Measurements from ENCODE around the gene TMPRSS3.

TMPRSS3 gene

DNA sequence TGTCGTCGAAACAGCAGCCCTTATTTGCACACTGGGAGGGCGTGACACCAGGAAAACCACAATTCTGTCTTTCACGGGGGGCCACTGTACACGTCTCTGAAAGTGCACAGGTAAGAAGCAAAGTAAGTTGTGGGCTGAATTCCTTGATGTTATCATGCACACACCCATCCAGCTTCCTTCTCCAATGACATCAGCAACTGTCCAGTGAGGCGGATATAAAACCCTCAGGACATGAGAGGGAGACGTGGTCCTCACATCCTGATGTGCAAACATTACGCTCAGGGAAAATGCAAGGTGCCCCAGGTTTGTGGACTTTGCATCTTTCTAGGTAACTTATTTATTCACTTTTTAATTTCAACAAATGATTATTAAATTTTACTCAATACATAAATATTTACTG lies 32.5 kb downstream of the TMPRSS3 start:
- TF ChIP-seq, protein P1, sequence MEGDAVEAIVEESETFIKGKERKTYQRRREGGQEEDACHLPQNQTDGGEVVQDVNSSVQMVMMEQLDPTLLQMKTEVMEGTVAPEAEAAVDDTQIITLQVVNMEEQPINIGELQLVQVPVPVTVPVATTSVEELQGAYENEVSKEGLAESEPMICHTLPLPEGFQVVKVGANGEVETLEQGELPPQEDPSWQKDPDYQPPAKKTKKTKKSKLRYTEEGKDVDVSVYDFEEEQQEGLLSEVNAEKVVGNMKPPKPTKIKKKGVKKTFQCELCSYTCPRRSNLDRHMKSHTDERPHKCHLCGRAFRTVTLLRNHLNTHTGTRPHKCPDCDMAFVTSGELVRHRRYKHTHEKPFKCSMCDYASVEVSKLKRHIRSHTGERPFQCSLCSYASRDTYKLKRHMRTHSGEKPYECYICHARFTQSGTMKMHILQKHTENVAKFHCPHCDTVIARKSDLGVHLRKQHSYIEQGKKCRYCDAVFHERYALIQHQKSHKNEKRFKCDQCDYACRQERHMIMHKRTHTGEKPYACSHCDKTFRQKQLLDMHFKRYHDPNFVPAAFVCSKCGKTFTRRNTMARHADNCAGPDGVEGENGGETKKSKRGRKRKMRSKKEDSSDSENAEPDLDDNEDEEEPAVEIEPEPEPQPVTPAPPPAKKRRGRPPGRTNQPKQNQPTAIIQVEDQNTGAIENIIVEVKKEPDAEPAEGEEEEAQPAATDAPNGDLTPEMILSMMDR (IDR thresholded peaks at IDR 0.05; ENCODE audit: low read depth, low read length) = no peak
- no peak for DNase-seq (ENCODE audit: extremely low read depth, low read depth)

DNA sequence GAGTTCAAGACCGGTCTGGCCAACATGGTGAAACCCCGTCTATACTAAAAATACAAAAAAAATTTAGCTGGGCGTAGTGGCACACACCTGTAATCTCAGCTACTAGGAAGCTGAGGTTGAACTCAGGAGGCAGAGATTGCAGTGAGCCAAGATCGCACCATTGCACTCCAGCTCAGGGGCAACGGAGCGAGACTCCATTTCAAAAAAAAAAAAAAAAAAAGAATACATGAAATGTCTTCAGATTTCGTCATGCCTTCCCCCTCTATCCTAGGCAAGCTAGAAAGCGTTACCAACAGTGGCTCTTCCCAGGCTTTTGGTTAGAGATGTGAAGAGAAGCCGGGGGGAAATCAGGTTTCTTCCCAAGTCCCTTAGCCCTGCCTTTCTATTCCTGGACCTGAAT lies 33.2 kb downstream of the TMPRSS3 start:
- TF ChIP-seq, protein P1 (IDR thresholded peaks at IDR 0.05; ENCODE audit: low read depth, low read length) = no peak
- no peak for DNase-seq (ENCODE audit: extremely low read depth, low read depth)

DNA sequence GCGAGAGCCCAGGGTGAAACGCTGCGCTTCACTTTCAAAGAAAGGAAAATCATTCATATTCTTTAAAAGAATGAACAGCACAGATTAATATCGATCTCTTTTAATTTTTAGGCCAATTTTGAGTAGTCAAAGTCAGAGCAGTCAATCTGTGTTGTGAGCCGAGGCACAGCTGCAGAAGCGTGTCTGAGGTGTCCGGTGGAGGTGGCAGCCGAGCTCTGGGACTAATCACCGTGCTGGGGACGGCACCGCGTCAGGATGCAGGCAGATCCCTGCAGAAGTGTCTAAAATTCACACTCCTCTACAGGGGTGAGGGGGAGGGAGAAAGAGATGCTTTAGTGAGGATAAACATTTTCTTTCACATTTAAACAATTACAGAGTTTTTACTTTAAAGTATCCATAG lies 33.7 kb downstream of the TMPRSS3 start:
- DNase-seq (ENCODE audit: extremely low read depth, low read depth) = no peak
- TF ChIP-seq, protein P1 (IDR thresholded peaks at IDR 0.05; ENCODE audit: low read depth, low read length) = no peak

DNA sequence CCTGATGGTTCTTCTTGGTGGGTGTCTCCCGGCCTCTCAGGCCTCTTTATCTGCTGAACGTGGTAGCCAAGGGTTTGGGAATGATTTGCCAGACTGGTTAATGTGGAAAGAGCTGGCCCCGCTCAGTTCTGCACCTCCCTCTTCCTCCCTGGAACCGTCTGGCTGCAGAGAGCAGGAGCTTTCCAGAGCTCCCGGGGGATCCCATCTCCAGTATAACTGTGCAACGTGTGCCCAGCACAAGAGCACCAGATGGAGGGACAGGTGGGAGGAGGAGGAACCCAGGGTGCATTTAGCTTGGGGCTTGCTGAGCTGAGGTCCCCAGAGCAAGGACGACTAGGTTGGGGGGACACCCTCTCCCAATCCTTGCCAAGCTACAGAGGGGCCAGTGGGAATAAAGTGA lies 34.6 kb downstream of the TMPRSS3 start:
- DNase-seq (ENCODE audit: extremely low read depth, low read depth) = no peak
- TF ChIP-seq, protein P1 (IDR thresholded peaks at IDR 0.05; ENCODE audit: low read depth, low read length) = no peak

DNA sequence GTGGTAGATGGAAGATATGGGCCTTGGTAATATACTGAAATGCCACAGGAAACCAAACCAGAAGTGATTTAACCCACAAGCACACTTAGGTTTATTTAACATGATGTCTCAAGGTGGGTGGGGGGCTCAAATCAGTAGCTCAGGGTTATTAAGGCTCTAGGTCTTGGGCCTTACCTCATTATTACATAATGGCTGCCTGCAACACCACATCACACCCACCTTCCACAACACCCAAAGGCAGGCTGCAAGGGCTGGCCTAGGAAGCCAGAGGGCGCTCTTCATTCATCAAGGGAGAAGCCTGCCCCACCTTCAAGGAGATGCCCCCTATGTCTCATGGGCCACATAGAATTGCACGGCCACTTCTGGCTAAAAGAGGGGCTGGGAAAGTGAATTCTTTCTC lies 35.5 kb downstream of the TMPRSS3 start:
- DNase-seq (ENCODE audit: extremely low read depth, low read depth) = no peak
- TF ChIP-seq, protein P1 (IDR thresholded peaks at IDR 0.05; ENCODE audit: low read depth, low read length) = no peak

DNA sequence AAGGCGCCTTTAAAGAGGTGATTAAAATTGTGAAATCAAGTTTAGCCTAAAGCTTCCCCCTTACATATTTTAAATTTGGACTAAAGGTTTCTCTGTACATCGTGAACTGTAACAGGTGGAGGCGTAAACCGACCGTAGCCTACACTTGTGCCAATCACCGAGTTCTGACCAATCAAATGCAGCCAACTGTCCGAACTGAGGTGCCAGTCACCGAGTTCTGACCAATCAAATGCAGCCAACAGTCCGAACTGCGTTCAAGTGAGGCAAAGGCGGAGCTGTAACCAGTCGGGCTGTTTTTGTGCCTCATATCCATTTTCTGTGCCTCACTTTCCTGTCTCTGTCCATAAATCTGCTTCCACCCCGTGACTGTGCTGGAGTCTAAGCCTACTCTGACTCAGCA lies 36.9 kb downstream of the TMPRSS3 start:
- DNase-seq (ENCODE audit: extremely low read depth, low read depth) = no peak

DNA sequence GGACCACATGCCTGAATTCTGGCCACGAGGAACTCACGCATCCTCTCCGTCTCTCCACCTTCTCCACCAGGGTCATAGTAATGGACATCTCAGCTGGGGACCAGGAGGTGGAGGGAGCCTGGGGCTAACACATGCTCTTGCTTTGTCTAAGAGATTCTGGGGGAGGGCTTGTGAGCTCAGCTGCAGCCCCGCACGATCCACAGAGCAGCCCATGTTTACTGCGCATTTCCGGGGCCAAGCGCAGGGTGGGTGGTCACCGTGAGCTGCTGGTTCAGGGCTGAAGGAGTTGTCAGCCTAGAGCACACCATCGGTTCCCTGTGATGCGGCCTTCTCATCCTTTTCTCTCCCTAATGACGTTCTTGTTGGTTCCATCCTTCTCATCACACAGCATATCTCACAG lies 37.6 kb downstream of the TMPRSS3 start:
- TF ChIP-seq, protein P1 (IDR thresholded peaks at IDR 0.05; ENCODE audit: low read depth, low read length) = no peak
- DNase-seq (ENCODE audit: extremely low read depth, low read depth) = no peak

More for the DNA sequence above, 36.9 kb downstream of the TMPRSS3 start:
- TF ChIP-seq, protein P1 (IDR thresholded peaks at IDR 0.05; ENCODE audit: low read depth, low read length) = no peak
